ENCODE data around the gene LMCD1. TPM values are rescaled to one million over a fixed set of nuclear protein-coding genes. Genes with fewer than 3 reads are reported as not detected.

Gene LMCD1
- total RNA-seq, 1 donor from 2014 or later, result 106 TPM

DNA sequence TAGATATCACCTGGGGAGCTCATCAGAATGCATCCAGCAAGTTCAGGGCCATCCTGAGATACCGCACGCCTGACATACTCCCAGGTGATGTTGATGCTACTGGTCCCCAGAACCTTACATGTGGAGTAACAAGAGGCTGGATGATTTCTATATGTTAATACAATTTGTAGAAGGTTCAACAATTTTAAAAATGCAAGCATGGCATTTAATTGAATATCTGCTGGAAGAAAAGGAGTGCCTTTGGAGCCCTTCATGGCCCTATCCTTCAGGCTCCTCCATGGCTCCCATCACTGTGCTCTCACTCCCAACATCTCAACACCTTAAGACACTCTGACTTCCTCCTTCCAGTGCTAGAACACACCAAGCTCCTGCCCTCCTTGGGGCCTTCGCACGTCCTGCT, 36.6 kb downstream of the LMCD1 start:
- no peak for DNase-seq

GRCh38 chr3:8538913-8539312, 37.3 kb downstream of the LMCD1 start:
- DNase-seq, result no peak

DNA sequence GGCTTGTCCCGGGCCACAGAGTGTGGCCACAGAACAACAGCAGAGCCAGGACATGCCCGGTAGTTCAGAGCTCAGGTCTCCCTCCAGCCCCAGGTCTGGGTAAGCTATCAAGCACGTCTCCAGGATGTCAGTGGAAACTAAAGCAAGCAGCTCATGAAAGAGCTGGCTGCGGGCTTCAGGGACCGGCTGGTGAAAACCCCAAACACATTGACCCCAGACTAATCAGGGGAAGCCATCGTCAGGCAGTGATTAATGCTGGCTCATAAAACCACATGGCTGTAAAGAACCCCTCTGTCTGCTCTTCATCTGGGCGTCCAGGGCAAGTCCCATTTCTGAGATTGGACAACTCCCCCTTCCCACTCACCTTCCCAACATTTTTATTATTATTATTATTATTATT, 37.8 kb downstream of the LMCD1 start:
- peak; percentile 29 for DNase-seq

GRCh38 chr3:8540456-8540855, 38.8 kb downstream of the LMCD1 start:
- peak; percentile 78 for DNase-seq

DNA sequence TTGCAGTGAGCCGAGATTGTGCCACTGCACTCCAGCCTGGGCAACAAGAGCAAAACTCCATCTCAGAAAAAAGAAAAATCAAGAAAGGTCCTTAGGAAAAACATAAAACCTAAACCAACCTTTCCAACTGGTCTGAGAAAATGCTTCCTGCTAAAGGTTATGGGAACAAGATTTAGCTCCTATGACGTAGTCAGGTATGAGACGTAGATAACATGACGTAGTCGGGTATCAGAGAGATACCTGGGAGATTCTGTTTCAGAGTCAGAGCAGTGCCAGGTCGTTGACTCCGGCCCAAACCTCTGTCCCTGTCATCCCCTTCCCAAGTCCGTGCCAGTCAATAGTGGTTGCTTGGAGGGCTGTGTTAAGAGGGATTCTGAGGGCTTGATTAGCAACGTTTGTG, 39.9 kb downstream of the LMCD1 start:
- DNase-seq, result no peak

- DNase-seq, result no peak
Measured at GRCh38 chr3:8542190-8543135, 40.8 kb downstream of the LMCD1 start.

GRCh38 chr3:8546609-8547008, 45.0 kb downstream of the LMCD1 start:
- DNase-seq, result no peak

GRCh38 chr3:8548502-8549275, 47.1 kb downstream of the LMCD1 start:
- no peak for DNase-seq

- no peak for DNase-seq
Measured at GRCh38 chr3:8549354-8549753, 47.7 kb downstream of the LMCD1 start.

- no peak for DNase-seq
Measured at GRCh38 chr3:8550611-8551010, 49.0 kb downstream of the LMCD1 start.

- no peak for DNase-seq
Measured at GRCh38 chr3:8552223-8552762, 50.7 kb downstream of the LMCD1 start.

DNA sequence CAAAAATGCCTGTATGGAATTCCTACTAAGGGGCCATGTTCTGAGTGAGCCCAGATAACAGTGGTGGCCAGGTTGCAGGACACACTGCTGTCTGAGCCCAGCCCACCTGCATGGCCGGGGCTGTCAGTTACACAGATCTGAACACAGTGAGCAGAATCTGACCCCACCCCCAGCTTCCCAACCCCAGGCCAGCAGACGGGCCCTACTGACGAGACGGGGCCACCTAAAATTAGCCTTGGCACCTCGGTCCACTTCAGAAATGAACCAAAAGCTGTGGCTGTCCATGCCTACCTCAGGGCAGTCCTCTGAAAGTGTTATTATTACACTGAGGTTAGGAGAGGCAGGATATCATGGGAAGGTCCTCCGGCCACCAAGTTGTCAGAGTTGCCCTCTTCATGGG, 51.8 kb downstream of the LMCD1 start:
- no peak for DNase-seq

- no peak for DNase-seq
Measured at GRCh38 chr3:8554696-8555095, 53.1 kb downstream of the LMCD1 start.

GRCh38 chr3:8555113-8555661, 53.6 kb downstream of the LMCD1 start:
- no peak for DNase-seq

DNA sequence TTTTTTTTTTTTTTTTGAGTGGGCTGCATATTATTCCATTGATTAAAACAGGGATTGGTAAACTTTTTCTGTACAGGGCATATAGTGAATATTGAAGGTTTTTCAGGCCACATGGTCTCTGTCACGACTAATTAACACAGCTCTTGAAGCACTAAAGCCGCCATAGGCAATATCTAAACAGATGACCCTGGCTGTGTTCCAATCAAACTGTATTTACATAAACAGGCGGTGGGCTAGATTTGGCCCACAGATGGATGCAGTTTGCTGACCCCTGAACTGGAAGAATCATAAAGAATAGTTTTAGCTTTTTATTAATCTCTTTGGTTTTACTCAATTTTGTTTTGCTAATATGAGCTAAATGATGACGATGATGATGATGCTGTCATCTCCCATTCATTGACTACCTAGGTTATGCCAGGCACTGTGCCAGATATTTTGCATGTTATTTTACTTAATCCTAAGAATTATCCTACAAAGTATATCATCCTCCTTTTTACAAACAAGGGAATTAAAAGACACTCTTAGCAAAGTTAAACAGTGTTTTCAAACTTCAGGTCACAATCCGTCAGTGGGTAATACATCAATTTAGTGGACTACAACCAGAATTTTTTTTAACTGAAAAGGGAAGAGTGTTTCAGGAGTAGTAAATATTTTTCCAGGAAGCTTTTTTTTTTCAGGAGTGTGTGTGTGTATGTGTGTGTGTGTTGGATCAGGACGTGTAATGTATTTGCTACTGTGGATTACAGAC, 54.3 kb downstream of the LMCD1 start:
- DNase-seq, result no peak

DNA sequence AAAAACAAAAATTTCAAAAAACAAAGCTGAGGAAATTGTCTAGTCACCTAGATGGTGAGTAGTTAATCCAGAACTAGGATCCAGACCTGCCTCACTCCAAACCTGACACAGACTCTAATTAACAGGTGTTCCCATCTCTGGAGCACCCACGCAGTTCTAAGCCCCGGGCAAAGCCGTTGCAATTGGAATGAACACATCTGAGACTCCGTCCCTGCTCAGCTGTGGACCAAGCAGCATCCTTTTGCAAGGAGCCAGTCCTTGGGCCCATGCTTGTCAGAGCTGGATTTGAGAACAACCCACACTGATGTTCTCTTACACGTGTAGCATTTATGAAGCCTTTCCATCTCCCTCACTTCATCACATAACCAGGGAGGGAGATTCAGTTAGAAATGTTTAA, 54.8 kb downstream of the LMCD1 start:
- no peak for DNase-seq

DNA sequence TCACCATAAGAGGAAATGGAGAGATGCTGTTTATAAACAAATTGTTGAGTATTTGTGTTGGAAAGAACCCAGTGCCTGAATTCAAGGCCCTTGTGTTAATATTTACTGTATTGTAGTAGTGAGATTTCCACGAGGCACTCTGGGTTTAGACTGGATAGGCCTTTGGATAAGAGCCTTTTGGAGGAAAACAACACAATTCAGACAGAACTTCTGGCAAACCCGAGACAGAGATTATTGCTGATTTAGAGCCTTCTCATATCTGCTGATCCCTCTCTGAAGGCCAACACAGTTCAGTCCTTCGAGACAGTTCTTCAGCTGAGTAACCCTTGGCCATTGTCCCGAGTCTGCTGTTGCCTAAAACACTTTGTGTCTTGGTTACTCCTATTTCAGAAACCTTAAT, 55.7 kb downstream of the LMCD1 start:
- no peak for DNase-seq

- no peak for DNase-seq
Measured at GRCh38 chr3:8558645-8559044, 57.0 kb downstream of the LMCD1 start.

DNA sequence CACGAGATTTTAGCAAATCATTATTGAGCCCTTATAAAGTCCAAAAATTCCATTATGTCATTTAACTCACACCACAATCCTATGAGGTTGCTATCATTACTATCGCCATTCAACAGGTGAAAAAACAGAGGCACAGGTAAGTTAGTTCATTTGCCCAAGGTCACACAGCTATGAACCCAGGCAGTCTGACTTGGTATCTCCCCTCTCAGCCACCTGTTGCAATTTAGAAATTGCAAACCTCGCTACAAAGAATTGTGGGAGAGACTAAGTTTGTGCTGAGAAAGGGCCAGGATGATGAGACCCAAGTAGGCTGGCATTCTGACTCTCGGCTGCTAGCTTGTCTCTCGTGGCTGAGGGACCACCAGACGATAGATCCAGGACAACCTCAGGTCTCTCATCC, 57.7 kb downstream of the LMCD1 start:
- DNase-seq, result no peak

- no peak for DNase-seq
Measured at GRCh38 chr3:8560366-8561007, 58.9 kb downstream of the LMCD1 start.

DNA sequence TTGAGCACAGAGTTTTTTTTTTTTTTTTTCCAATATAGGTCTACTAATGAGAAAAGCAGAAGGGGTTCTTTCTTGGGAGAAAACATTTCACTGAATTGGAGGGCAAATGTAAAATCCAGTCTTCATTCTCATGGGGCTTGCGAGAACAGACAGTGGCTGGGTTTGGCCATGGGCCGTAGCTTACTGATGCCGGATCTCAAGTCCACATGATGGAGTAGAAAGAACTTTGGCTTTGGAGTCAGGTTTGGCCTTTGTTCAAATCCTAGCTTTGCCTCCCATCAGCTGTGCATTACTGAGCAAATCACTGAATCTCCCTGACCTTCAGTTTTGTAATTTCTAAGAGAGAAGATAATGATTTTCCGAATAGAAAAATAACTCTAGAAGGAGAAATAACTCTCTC, 59.7 kb downstream of the LMCD1 start:
- no peak for DNase-seq

- DNase-seq, result no peak
Measured at GRCh38 chr3:8562081-8562595, 60.5 kb downstream of the LMCD1 start.
